Endothelial cell of hepatic sinusoid (primary cell): ENCODE measurements around the gene IL17D.

Experiments
- in situ Hi-C: cut with HindIII; loops from 2 replicates; pipeline ENCODE4 v1.10.0; 2017; ENCODE audit warnings: low sequenced_read_pairs

IL17D gene

DNA sequence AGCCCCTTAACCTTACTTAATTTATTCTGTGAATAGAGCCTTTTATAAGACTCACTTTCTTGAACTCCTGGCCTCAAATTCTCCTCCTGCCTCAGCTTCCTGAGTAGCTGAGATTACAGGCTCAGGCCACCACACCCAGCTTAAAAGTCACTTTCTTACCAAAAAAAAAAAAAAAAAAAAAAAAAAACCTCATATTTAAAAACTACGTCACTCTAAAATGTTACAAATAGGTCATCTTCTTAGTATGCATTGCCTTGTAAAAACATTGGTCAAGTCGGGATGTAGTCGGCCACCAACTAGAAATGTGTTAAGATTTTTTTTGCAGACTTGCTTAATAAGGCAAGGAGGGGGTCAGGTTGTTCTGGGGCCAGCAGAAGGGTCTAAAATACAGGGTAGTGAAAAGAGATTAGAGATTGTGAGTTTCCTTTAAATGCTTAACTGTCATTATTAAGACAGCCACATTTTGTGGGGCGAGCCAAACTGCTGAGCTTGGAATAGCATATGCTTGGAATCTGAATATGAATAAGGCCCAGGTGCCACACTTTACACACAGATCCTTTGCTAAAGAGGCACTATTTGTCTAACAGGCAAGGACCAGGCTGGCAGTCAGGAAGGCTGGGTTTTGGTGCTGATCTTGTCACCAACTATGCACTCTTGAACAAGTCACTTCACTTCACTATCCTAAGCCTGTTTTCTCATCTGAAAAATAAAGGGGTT, 16.5 kb upstream of the IL17D start:
- in situ Hi-C loops: no loop called here

DNA sequence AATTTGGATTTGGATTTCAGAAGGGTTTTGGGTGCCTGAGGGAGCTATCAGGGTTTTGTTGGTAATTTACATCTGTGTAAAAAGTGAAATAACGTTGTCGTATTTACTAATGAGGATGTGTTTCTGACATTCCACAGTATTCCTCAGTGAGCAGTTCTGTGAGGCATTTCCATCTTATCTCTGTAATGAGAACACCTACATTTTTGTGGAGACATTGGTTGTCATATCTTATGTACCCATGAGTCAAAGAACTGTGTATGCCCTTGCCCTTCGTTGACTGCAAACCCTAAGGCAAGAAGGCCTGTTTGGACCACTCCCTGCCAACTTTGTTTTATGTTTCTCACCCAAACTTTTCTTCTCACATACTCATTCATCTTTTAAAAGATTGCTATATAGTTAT, 14.2 kb upstream of the IL17D start:
- in situ Hi-C loops: no loop called here

DNA sequence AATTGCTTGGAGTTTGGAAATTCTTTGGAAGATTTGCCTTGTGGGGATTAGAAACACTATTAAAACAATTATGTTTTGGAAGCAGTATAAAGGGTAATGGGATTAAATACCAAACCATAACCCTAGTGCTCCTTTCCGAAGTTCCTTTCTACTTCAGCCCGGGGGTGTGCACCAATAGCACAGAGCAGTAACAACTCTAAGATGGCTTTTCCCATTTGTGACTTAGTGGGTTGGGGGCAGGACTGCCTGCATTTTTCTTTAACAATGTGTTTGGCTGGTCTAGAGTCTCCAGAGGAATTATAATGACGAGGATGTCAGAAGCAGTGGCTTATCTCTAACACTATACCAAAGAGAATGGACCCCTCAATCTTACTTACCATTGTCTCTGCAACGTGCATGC, 11.9 kb upstream of the IL17D start:
- in situ Hi-C loops: no loop called here

DNA sequence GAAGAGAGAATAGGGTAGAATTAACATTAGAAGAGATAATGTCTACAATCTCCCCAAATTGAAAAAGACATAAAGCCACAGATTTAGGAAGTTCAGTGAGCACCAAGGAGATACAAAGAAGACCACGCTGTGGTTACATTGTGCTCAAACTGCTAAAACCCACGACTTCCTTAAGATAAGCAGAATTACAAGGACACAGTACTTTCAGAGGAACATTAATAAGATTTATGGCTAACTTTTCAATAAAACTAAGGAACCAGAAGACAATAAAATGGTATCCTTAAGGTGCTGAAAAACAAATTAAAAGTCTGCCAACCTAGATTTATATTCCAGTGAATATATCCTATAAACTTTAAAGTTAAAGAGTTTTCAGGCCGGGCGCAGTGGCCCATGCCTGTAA, 7.4 kb upstream of the IL17D start:
- in situ Hi-C loops: no loop called here

DNA sequence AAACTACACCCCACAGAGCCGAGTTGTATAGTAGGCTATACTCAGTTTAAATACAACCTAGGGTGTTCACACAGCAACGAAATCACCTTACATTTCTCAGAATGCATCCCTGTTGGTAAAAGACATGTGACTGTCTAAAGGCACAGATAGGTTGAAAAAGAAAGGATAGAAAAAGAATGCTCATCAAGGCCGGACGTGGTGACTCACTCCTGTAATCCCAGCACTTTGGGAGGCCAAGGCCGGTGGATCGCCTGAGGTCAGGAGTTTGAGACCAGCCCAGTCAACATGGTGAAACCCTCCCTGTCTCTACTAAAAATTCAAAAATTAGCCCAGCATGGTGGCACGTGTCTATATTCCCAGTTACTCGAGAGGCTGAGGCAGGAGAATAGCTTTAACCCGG, 3.8 kb upstream of the IL17D start:
- in situ Hi-C loops: loop anchor here (25.0 kb wide), 1 partner anchor 512 kb away; the partner anchor contains the start of gene GJB2

DNA sequence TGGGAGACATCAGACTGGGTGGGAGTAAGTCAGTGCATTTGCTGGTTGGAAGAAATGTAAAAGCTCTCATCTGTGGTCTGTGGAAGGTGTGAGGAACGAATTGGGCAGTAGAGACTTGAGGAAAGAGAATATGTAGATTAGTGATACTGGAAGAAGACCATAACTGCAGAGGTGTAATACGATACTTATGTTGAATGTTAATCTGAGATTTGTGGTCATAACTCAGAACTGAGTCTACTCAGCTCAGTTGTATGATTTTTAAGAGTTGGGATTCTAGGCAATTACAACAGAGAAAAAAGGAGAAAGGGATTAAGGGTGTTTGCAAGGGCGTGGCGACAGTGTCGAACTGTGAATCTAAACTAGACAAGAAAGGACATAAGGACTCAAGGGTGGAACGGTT, 3.2 kb upstream of the IL17D start:
- in situ Hi-C loops: loop anchor here (25.0 kb wide), 1 partner anchor 513 kb away; the partner anchor contains the start of gene GJB2

DNA sequence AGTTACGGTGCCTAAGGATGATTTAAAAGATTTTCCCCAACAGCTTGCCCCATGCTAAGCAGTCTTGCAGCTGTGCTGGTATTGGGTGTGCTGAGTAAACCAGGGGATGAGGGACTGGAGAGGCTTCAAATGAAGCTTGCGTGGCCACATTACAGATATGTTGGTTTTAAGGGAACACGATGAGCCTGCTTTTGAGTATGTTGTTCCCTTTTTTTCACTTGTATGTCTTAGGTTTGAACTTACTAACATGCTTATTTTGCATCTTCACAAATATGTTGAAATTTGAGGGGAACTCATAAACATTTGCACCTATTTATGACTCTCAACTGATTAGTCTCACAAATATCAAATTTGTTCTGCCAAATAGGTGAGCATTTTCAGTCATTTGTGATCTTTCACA, 2.0 kb upstream of the IL17D start:
- in situ Hi-C loops: loop anchor here (25.0 kb wide), 1 partner anchor 514 kb away; the partner anchor contains the start of gene GJB2

DNA sequence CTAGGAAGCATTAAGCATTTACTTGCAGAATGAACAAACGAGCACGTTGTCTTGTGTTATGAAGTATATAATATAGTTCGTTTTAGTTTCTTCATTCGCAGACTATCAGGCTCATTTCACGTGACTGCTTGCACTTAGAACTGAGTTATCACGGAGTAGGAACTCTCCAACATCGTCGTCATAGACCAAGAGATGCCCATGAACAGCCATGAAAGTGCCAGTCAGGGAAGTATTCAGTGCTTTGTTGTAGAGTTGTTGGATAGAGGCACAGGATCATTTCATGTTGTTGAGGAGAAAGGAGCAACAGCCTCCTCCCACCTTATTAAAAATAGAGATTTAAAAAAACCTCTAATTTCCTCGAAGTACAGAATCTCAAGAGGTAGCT, 977 bp upstream of the IL17D start:
- in situ Hi-C loops: loop anchor here (25.0 kb wide), 1 partner anchor 515 kb away; the partner anchor contains the start of gene GJB2

DNA sequence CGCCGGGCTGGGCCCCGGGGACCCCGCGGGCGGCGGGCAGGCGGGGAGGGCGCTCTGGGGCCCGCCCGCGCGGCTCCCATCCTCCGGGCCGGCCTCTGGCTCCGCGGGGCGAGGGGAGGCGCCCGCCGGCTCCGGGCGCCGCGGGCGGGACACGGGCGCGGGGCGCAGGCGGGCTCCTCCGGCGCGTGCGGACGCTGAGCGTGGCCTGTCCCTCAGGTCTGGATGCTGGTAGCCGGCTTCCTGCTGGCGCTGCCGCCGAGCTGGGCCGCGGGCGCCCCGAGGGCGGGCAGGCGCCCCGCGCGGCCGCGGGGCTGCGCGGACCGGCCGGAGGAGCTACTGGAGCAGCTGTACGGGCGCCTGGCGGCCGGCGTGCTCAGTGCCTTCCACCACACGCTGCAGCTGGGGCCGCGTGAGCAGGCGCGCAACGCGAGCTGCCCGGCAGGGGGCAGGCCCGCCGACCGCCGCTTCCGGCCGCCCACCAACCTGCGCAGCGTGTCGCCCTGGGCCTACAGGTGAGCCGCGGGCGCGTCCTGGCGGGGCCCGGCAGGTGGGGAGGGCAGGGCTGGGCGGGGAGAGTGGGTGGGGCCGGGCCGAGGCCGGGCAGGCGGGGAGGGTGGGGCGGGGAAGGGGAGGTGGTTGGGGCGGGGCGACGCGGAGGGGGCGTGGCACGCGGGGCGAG, 420 bp downstream of the IL17D start:
- in situ Hi-C loops: loop anchor here (25.0 kb wide), 1 partner anchor 517 kb away; the partner anchor contains the start of gene GJB2

DNA sequence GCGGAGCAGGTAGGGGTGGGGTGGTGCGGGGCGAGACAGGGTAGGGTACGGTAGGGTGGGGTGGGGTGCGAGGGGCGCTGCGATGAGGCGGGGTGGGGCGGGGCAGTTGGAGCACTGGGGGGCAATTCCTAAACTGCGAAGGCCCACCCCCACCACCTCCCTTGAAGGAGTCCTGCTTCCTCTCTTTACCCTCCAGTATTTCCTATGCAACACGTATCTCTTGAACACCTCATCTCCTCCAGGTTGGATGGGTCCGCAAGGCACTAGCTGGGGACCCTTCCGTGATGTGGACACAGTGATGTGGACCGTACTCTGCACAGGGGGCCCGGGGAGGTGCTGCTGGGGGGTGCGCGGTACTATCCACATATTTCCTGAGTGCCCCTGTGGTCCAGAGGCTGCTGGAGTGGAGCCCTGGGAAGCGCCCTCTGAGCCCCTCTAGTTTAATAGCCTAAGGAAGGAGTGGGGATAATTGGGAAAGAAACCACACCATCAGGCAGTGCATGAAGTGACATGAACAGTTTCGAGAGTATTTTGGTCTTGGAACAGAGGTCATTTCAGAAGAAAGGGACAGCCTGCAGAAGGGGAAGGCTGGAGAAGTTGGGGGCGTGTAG, 1.1 kb downstream of the IL17D start:
- in situ Hi-C loops: loop anchor here (25.0 kb wide), 1 partner anchor 517 kb away; the partner anchor contains the start of gene GJB2

DNA sequence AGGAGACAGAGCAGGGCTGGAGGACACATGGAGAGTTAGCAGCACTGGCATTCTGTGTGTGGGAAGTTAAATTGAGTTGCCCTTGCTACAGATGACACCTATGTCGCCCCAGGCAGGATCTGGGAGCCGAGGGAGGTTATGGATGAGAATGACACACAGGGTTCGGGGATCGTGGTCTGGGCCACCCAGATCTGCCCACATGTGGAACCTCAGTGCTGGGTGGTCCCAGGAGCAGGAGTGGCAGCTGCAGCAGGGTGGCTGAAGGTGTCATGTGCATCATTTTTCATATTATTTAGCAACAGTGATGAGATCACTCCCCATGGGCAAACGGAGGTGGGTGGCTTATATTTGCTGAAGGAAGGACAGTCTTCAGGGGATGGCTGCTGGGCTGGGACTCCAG, 3.2 kb downstream of the IL17D start:
- in situ Hi-C loops: loop anchor here (25.0 kb wide), 1 partner anchor 519 kb away; the partner anchor contains the start of gene GJB2

DNA sequence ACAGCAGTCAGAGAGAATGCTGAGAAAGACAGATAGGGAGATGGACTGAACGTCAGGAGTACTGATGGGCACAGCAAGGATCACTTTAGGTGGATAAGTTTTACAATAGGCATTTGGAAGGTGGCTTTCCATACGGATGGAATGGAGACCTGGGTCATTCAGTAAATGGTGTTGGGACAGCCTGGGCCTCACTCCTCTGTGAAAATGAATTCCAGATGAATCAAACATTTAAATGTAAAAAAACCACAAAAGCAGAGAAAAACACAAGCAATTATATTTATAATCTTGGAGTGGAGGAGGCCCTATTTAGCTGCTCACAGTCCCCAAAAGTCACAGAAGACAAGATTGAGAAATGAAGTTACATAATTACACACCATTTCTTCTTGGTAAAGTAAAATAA, 4.7 kb downstream of the IL17D start:
- in situ Hi-C loops: loop anchor here (25.0 kb wide), 1 partner anchor 521 kb away; the partner anchor contains the start of gene GJB2

DNA sequence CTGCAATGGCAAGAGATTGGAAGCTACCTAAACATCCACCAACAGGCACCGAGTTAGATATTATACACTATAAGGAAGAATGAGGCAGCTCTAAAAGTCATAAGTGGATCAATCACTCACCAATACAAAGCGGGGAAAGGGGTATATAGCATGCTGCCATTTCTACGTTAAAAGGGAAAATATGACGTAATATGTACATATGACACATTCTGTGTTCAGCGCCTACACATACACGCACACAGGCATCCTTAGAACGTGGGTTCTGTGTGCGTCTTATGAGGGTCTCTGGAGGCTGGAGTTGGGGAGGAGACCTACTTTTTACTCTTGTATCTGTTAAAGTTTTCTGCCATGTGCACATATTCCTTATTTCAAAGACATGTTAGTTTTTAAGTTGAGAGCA, 5.9 kb downstream of the IL17D start:
- in situ Hi-C loops: loop anchor here (25.0 kb wide), 1 partner anchor 522 kb away; the partner anchor contains the start of gene GJB2

DNA sequence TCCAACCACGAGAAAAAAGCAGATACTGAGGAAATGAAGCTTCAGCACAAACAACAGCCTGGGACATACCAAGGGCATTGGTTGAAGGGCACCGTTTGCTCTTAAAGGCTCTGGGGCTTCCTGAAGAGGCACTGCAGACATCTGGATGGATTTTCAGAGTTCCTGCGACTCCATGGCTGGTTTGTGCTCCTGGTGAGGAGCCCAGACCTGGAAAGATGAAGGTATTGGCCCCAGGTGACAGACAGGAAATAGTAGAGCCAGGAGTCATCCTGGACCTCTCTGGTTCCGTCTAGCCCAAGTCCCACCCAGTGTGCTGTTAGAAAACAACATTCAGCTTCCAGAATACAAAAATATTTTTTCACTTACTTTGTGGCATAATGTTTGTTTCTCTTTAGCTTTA, 6.3 kb downstream of the IL17D start:
- in situ Hi-C loops: loop anchor here (25.0 kb wide), 1 partner anchor 522 kb away; the partner anchor contains the start of gene GJB2

DNA sequence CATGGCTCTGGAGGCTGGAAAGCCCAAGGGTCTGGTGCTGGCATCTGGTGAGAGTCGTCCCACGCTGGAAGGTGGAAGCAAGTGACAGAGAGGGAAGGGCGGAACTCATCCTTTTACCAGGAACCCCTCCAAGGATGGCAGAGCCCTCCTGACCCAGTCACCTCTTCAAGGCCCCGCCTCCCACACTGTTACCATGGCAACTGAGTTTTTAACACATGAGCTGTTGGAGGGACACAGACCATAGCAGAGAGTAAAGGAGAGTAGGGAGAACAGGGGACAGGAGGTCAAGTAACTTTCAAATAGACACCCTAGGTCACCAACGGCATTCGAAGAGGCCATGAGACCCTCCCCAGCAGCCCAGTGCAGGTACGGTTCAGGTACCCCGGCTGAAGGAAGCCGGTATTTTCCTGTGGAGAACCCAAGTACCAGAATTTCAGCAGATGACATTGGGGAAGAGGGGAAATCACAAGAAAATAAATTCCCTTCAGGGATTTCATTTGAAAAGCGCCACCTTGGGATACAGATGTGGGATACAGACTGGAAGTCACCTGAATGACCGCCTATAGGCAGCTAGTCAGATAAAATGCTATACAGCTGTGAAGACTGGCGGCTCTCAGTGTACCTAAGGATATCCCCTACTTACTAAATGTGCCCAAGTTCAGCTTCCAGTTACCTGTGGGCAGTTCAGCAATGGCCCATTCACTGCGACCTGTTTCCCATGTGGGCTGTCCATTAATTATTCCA, 8.0 kb downstream of the IL17D start:
- in situ Hi-C loops: loop anchor here (25.0 kb wide), 1 partner anchor 524 kb away; the partner anchor contains the start of gene GJB2

DNA sequence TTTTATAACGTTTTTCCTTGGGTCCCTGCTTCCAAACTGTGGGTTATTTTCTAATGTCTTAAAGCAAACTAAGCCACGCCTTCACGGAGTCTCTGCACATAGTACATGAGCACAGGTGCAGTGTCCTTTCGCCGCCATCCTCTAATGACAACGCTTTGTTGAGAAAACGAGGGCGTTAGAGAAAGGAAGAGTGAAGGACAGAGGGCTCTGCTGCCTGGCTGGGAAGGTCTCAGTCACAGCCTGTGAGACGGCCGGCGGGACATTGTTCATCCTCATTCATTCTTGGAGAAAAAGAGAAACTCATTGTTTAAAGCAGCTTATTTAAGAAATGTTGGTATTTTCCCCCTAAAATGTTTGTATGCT, 9.5 kb downstream of the IL17D start:
- in situ Hi-C loops: loop anchor here (25.0 kb wide), 1 partner anchor 526 kb away; the partner anchor contains the start of gene GJB2

DNA sequence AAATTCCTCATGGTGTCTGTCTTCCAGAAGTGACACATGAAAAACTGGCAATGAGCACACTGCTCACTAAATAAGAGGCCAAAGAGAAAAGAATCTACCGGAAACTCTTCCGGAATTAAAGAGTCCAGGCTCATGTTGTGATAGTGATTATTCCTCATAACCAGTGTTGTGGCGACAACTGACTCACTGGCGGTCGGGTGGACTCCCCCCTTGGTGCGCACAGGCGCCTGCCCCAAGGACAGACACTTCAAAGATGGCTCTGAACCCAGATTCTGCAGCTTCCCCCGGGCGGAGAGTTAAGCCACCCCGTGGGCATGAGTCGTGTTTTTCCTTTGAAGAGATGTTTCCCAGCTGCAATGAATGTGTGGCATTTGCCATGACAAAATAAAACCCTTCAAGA, 10.3 kb downstream of the IL17D start:
- in situ Hi-C loops: loop anchor here (25.0 kb wide), 1 partner anchor 526 kb away; the partner anchor contains the start of gene GJB2

DNA sequence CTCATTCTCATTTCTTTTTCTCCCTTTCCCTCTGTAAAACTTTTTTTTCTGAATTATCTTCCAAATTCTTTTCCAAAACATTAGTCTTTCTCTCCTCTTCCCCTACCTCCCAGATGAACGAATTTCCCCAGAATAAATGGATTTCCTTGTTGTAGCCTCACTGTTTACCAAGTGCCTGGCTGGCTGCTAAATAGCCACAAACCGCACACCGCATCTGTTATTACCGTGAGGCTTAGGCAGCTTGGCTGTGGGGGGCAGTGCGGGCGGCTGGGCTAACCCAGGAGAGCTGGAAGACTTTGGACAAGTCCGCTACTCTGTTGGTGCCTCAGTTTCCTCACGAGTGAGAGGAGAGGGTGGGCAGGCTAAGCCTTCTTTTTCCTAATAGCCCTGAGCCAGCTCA, 10.7 kb downstream of the IL17D start:
- in situ Hi-C loops: loop anchor here (25.0 kb wide), 1 partner anchor 527 kb away; the partner anchor contains the start of gene GJB2

DNA sequence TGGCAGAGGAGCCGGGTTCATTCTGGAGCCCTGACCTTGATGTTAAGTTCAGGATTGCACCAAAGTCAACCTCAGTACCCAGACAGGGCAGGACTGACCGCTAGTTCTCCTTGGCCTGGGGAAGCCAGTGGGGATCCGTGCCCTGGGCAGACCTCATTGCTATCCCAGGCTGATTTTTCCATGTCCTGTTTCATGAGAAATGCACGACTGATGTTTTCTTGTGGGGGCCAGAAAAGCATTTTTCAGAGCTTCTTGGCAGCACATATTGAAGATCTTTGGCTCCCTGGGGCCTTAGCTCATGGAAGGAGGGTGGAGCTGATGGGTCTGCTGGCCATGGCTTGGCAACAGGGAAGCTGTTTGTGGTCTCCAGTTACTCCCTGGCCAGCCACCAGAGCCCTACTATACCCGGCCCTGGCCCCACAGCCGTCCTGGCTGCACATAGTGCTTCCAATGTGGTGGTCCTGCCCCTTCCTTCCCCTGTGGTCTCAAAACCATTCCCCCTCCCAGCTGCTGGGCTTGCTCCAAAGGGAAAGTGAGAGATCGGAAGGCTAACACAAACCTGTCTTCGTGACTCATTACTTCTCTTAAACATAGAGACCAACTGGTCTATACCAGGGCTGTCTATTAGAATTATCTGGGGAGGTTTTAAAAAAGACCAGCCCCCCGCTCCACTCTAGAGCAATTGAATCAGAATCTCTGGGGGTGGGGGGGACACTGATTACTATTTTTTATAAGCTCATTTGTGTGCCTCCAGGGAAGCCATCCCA, 11.2 kb downstream of the IL17D start:
- in situ Hi-C loops: loop anchor here (5.0 to 25.0 kb wide), 3 partner anchors 48 to 527 kb away; partner anchors contain the start of gene GJB2

DNA sequence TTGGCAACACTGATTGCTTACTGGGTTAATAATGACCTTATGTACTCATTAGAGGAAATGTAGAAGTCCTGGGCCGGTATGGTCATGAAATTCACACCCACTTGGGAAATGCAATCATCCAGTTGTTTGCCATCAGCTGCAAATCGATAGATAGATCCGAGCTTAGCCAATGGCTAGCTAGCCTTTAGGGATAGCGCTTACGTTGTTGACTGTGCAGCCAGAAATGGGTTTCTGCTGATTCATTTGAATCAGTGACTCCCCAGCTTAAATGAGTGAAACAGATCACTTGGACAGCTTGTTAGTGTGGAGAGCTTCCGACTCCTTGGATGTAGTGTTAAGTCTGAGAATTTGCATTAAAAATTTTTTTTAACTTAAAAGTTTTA, 11.8 kb downstream of the IL17D start:
- in situ Hi-C loops: loop anchor here (5.0 to 25.0 kb wide), 3 partner anchors 47 to 528 kb away; partner anchors contain the start of gene GJB2
